Measurements from ENCODE around the gene EIF3K. TPM values are rescaled to one million over a fixed set of nuclear protein-coding genes. Genes with fewer than 3 reads are reported as not detected.
A peak's percentile ranks its signal among the peaks of the same experiment; 100 is the strongest.

EIF3K gene
- total and polyA plus RNA-seq, 11 donors: 447 to 1,239 (median 622) TPM

DNA sequence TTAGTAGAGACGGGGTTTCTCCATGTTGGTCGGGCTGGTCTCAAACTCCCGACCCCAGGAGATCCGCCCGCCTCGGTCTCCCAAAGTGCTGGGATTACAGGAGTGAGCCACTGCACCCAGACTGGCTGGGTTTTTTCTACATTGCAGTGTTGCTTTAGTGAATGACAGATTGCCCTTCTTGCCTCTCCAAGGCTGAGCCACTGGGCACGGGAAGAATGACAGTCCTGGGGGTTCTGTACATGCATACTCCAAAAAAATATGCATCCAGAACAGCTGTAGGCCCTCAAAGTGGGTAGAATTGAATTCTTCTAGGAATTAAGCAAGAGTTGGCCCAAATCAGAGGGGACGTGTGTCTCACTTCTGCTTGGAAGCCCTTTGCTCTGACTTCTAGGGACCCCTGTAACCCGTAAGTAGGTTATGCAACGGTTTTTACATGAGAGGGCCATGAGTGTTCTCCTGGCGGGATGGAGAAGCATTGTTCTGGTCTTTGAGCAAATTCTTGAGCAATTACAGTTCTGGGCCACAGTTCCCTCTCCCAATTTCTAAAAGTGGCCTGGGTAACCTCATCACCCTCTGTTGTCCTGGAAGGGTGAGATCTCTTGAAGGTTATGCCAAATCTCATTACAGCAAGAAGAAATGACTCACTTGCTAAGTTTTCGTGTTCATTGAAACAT lies 32.1 kb downstream of the EIF3K start:
- no peaks in the 10 kb centered on the region for H3K9me3 ChIP-seq
- H3K36me3 ChIP-seq: peaks cover 0 to 11% (median 2%) of the 10 kb centered on the region in 9 donors
- intact Hi-C loops (cut with DNase I): loop anchor here in 6 of 10 donors (5.0 to 10.0 kb wide), 5 partner anchors 41 to 184 kb away; partner anchors contain the start of gene ECH1 (in 1 of the 6)
- 35 to 44% (median 42%) methylated on average over 8 to 12 of the region's 12 CpGs for WGBS, 4 donors
- TF ChIP-seq, protein P1, sequence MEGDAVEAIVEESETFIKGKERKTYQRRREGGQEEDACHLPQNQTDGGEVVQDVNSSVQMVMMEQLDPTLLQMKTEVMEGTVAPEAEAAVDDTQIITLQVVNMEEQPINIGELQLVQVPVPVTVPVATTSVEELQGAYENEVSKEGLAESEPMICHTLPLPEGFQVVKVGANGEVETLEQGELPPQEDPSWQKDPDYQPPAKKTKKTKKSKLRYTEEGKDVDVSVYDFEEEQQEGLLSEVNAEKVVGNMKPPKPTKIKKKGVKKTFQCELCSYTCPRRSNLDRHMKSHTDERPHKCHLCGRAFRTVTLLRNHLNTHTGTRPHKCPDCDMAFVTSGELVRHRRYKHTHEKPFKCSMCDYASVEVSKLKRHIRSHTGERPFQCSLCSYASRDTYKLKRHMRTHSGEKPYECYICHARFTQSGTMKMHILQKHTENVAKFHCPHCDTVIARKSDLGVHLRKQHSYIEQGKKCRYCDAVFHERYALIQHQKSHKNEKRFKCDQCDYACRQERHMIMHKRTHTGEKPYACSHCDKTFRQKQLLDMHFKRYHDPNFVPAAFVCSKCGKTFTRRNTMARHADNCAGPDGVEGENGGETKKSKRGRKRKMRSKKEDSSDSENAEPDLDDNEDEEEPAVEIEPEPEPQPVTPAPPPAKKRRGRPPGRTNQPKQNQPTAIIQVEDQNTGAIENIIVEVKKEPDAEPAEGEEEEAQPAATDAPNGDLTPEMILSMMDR (IDR thresholded peaks at IDR 0.05): no peak
- TF ChIP-seq POLR2A (IDR thresholded peaks at IDR 0.05): no peak
- peak in 1 of 5 donors; percentile 36 for DNase-seq
- peaks cover 26 to 74% (median 67%) of the 10 kb centered on the region in 12 donors for H3K4me1 ChIP-seq
- ATAC-seq: peak in 2 of 4 donors; percentile 8 to 18
- H3K4me3 ChIP-seq: peak overlapping the region in 11 of 12 donors; percentile 78 to 100 (median 95)
- peak overlapping the region; percentile 73 to 99 (median 96) for H3K27ac ChIP-seq
- H3K27me3 ChIP-seq: no peaks in the 10 kb centered on the region

DNA sequence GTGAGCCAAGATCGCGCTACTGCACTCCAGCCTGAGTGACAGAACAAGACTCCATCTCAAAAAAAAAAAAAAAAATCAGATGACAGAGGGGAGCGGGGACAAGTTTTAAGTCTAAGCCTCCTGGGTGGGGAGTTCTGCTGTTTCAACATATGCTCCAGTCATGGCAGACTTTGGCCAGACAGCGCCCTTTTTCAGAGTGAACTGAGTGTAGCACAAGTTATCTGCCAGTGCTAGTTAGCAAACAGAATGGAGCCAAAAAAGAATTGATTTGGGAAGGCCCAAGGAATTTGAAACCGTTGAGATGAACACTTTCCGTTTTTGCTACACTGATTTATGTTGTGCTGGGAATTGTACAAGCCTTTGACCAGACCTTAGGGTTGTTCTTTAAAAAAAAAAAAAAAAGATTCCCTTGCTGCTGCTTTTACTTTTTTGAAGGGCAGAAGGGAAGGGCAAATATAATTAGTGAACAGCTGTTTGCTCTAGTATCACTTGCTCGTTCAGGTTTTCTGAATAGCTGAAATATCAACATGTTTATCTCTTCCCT lies 34.1 kb downstream of the EIF3K start:
- TF ChIP-seq, protein P1 (IDR thresholded peaks at IDR 0.05): no peak
- no peak for TF ChIP-seq POLR2A (IDR thresholded peaks at IDR 0.05)
- intact Hi-C loops (cut with DNase I): loop anchor here in 6 of 10 donors (5.0 to 10.0 kb wide), 5 partner anchors 39 to 182 kb away; partner anchors contain the start of gene ECH1 (in 1 of the 6)
- H3K27me3 ChIP-seq: no peaks in the 10 kb centered on the region
- H3K4me3 ChIP-seq: peak overlapping the region in 4 of 12 donors; percentile 5 to 98 (median 24)
- H3K36me3 ChIP-seq: peaks cover 0 to 20% (median 9%) of the 10 kb centered on the region in 9 donors
- ATAC-seq: peak in 2 of 4 donors; percentile 6 to 27
- DNase-seq: no peak
- H3K27ac ChIP-seq: peak overlapping the region; percentile 73 to 99 (median 96)
- H3K9me3 ChIP-seq: no peaks in the 10 kb centered on the region
- peaks cover 34 to 90% (median 84%) of the 10 kb centered on the region in 12 donors for H3K4me1 ChIP-seq
- 27 to 35% (median 29%) methylated on average over 7 of the region's 7 CpGs for WGBS, 4 donors

DNA sequence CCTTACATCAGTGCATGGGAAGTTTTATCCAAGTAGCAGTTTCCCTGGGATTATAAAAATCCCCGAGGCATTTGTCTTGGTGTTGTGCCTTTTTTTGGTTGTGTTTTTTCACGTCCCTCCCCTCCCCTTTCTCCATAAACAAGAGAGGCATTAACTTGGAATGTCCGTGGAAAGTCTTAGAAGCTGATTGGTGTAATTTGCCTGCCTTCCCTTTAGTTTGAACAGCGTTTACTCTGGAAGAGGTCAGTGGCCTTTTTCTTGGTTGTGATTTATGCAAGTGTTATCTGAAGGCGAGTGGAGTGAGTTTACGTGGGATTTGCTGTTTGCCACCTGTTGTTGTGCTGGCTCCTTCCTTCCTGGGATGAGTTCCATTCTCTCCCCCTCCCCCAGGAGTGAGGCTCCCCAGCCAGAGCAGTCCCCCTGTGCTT lies 35.7 kb downstream of the EIF3K start:
- Histone ChIP-seq H3K27me3 (no peaks in the 10 kb centered on the region), H3K4me3 (peak overlapping the region in 3 of 12 donors; percentile 4 to 14 (median 14)), H3K36me3 (peaks cover 0 to 20% (median 9%) of the 10 kb centered on the region in 9 donors), H3K4me1 (peaks cover 45 to 100% (median 99%) of the 10 kb centered on the region in 12 donors), H3K9me3 (no peaks in the 10 kb centered on the region), H3K27ac (peak overlapping the region; percentile 73 to 99 (median 96))
- intact Hi-C loops (cut with DNase I): loop anchor here in 8 of 10 donors (5.0 to 10.0 kb wide), 5 partner anchors 38 to 180 kb away; partner anchors contain the start of gene ECH1 (in 1 of the 8)
- no peak for ATAC-seq
- no peak for DNase-seq
- WGBS, 4 donors: 8 to 16% (median 10%) methylated on average over 6 of the region's 6 CpGs
- TF ChIP-seq, protein P1 (IDR thresholded peaks at IDR 0.05): no peak
- TF ChIP-seq POLR2A (IDR thresholded peaks at IDR 0.05): no peak

All from heart left ventricle (tissue), 16 donors.